Activated T-cell treated with anti-CD3 and anti-CD28 coated beads for 48 hours (primary cell): ENCODE measurements around the gene TDG.
"Not testable (repeated sequence)": the region's sequence is repeated elsewhere in the genome, so short reads cannot be mapped to it uniquely, and the experiment has no call there.

Source experiments
- DNase-seq: peaks from one replicate; pipeline ENCODE4 v3.0.0-alpha.2; 2020; ENCODE audit warnings: low read depth

Gene TDG

GRCh38 chr12:104022786-104023185 lies 57.1 kb downstream of the TDG start:
- DNase-seq = no peak

- no peak for DNase-seq
Observed at GRCh38 chr12:104023710-104024109, 58.0 kb downstream of the TDG start.

- DNase-seq = no peak
Observed at GRCh38 chr12:104024348-104024747, 58.7 kb downstream of the TDG start.

GRCh38 chr12:104025771-104026170 lies 60.1 kb downstream of the TDG start:
- DNase-seq = no peak

- no peak for DNase-seq
Observed at GRCh38 chr12:104026841-104027599, 61.3 kb downstream of the TDG start.

GRCh38 chr12:104030596-104030995 lies 64.9 kb downstream of the TDG start:
- DNase-seq = not testable (repeated sequence)

- DNase-seq = not testable (repeated sequence)
Observed at GRCh38 chr12:104036143-104036542, 70.5 kb downstream of the TDG start.
